Thoracic aorta (tissue), 2 donors: ENCODE data around the gene ZNF646. TPM values are rescaled to one million over a fixed set of nuclear protein-coding genes. Genes with fewer than 3 reads are reported as not detected.
A peak's percentile ranks its signal among the peaks of the same experiment; 100 is the strongest.

Source experiments
- ATAC-seq: fragments of 150-250 bp; one replicate; pipeline ENCODE4 v1.8.0; 2017; ENCODE audit warnings: low read depth; ENCODE audit not compliant: insufficient number of reproducible peaks, low FRiP score
- DNase-seq: peaks from one replicate; pipeline ENCODE4 v3.0.0-alpha.2; 2020; ENCODE audit warnings: low spot score
- H3K27ac ChIP-seq, 2 donors: fragments of 200-600 bp; sonication (generic); 1 replicate in 1 of 2; 2 replicates in 1 of 2; pipeline ENCODE4 v1.5.1; 2016; ENCODE audit warnings: mild to moderate bottlenecking in 2 of 2, moderate library complexity in 2 of 2
- H3K27me3 ChIP-seq: fragments of 200-600 bp; sonication (generic); replicated peaks from 2 replicates; pipeline ENCODE4 v1.6.0; 2016; ENCODE audit warnings: mild to moderate bottlenecking; ENCODE audit not compliant: insufficient read depth
- H3K36me3 ChIP-seq: fragments of 200-600 bp; sonication (generic); one replicate; pipeline ENCODE4 v1.5.1; 2016
- H3K4me1 ChIP-seq, 2 donors: fragments of 200-600 bp; sonication (generic); 1 replicate in 1 of 2; 2 replicates in 1 of 2; pipeline versions ENCODE4 v1.5.1 to v1.6.0; 2016; ENCODE audit warnings: low read depth in 2 of 2, mild to moderate bottlenecking in 1 of 2; ENCODE audit not compliant: control insufficient read depth in 1 of 2
- H3K4me3 ChIP-seq: fragments of 200-600 bp; sonication (generic); 2 replicates; pipeline ENCODE4 v1.5.1; 2016; ENCODE audit warnings: mild to moderate bottlenecking
- H3K9me3 ChIP-seq: fragments of 200-600 bp; sonication (generic); 2 replicates; pipeline ENCODE4 v1.5.1; 2016
- CTCF ChIP-seq: fragments of 200-600 bp; sonication (generic); IDR thresholded peaks from one replicate; pipeline ENCODE4 v1.5.1; 2019; ENCODE audit warnings: antibody characterized with exemption
- total RNA-seq, 2 donors: library from RNA; depleted of rRNA; stranded (reverse); fragments of >200 nt; gene quantifications; one replicate each; pipeline versions ENCODE4 v1.1.0 to v1.2.3, GENCODE V29; 2016

The ZNF646 gene
- total RNA-seq, 2 donors from 2014 or later, result 10.2 to 17.9 TPM

GRCh38 chr16:31032736-31033708 is 41.2 kb upstream of the ZNF646 start, which contains the start of gene STX4:
TSS of gene STX4 (plus strand) at chr16:31033558. CDS start at chr16:31033806, 248 bp downstream.
- H3K27me3 ChIP-seq, result no peaks in the 10 kb centered on the region
- H3K4me3 ChIP-seq, result peak within 1 kb of the TSS; percentile 91
- H3K9me3 ChIP-seq, result no peaks in the 10 kb centered on the region
- TF ChIP-seq CTCF, result no peak
- DNase-seq, result peak; percentile 92
- ATAC-seq, result peak; percentile 86
- peaks cover 4% of the 10 kb centered on the region for H3K36me3 ChIP-seq
- H3K4me1 ChIP-seq, result peaks cover 11 to 22% of the 10 kb centered on the region in 2 donors
- peak within 1 kb of the TSS; percentile 98 to 99 for H3K27ac ChIP-seq

- Histone ChIP-seq H3K27me3 (no peaks in the 10 kb centered on the region), H3K9me3 (no peaks in the 10 kb centered on the region), H3K4me1 (peaks cover 11 to 22% of the 10 kb centered on the region in 2 donors), H3K36me3 (peaks cover 13% of the 10 kb centered on the region), H3K4me3 (peak overlapping the region; percentile 91), H3K27ac (peak overlapping the region; percentile 98 to 99)
- peak; percentile 42 for ATAC-seq
- no peak for TF ChIP-seq CTCF
- DNase-seq, result peak; percentile 84
Measured at GRCh38 chr16:31033709-31034492, 40.3 kb upstream of the ZNF646 start.

- no peak for DNase-seq
- no peaks in the 10 kb centered on the region for H3K27me3 ChIP-seq
- H3K4me1 ChIP-seq, result peaks cover 11 to 22% of the 10 kb centered on the region in 2 donors
- no peak overlapping the region for H3K27ac ChIP-seq
- no peak overlapping the region for H3K4me3 ChIP-seq
- ATAC-seq, result no peak
- H3K36me3 ChIP-seq, result peaks cover 31% of the 10 kb centered on the region
- TF ChIP-seq CTCF, result no peak
- H3K9me3 ChIP-seq, result no peaks in the 10 kb centered on the region
Measured at GRCh38 chr16:31036691-31037090, 37.5 kb upstream of the ZNF646 start.

- ATAC-seq, result no peak
- H3K4me1 ChIP-seq, result peaks cover 5 to 13% of the 10 kb centered on the region in 2 donors
- DNase-seq, result no peak
- no peak overlapping the region for H3K4me3 ChIP-seq
- peaks cover 36% of the 10 kb centered on the region for H3K36me3 ChIP-seq
- TF ChIP-seq CTCF, result no peak
- no peak overlapping the region for H3K27ac ChIP-seq
- H3K27me3 ChIP-seq, result no peaks in the 10 kb centered on the region
- H3K9me3 ChIP-seq, result no peaks in the 10 kb centered on the region
Measured at GRCh38 chr16:31038993-31039392, 35.2 kb upstream of the ZNF646 start.

- Histone ChIP-seq H3K4me3 (no peak overlapping the region), H3K4me1 (no peaks in the 10 kb centered on the region), H3K27me3 (no peaks in the 10 kb centered on the region), H3K27ac (no peak overlapping the region), H3K36me3 (peaks cover 33% of the 10 kb centered on the region), H3K9me3 (no peaks in the 10 kb centered on the region)
- ATAC-seq, result no peak
- no peak for TF ChIP-seq CTCF
- DNase-seq, result no peak
Measured at GRCh38 chr16:31042866-31043265, 31.4 kb upstream of the ZNF646 start.
